Esophagus muscularis mucosa (tissue), 4 donors: ENCODE data around the gene CDK14. TPM values are rescaled to one million over a fixed set of nuclear protein-coding genes. Genes with fewer than 3 reads are reported as not detected.

ENCODE experiments used
- DNase-seq: peaks from one replicate; pipeline ENCODE4 v3.0.0-alpha.2; 2017; ENCODE audit errors: extremely low spot score
- H3K27ac ChIP-seq, 4 donors: fragments of 200-600 bp; sonication (generic); replicated peaks in 1 of 4; 1 replicate in 3 of 4; 2 replicates in 1 of 4; pipeline ENCODE4 v1.5.1; 2016 to 2019; ENCODE audit warnings: mild to moderate bottlenecking in 1 of 4
- H3K27me3 ChIP-seq, 4 donors: fragments of 200-600 bp; sonication (generic); one replicate each; pipeline versions ENCODE4 v1.5.1 to v1.6.0; 2016 to 2019
- H3K36me3 ChIP-seq, 4 donors: fragments of 200-600 bp; sonication (generic); one replicate each; pipeline ENCODE4 v1.5.1; 2016 to 2019
- H3K4me1 ChIP-seq, 4 donors: fragments of 200-600 bp; sonication (generic); one replicate each; pipeline ENCODE4 v1.5.1; 2016 to 2019
- H3K4me3 ChIP-seq, 4 donors: fragments of 200-600 bp; sonication (generic); 1 replicate in 2 of 4; 2 replicates in 2 of 4; pipeline ENCODE4 v1.5.1; 2016 to 2019; ENCODE audit warnings: mild to moderate bottlenecking in 4 of 4, moderate library complexity in 1 of 4
- H3K9me3 ChIP-seq, 4 donors: fragments of 200-600 bp; sonication (generic); 1 replicate in 3 of 4; 2 replicates in 1 of 4; pipeline ENCODE4 v1.5.1; 2016 to 2019
- EP300 ChIP-seq: sonication (generic); formaldehyde crosslinking; IDR thresholded peaks from one replicate; pipeline ENCODE4 v1.6.1; 2017; ENCODE audit warnings: antibody characterized with exemption
- POLR2A ChIP-seq: fragments of 450-650 bp; IDR thresholded peaks from one replicate; pipeline ENCODE4 v1.6.1; 2017; ENCODE audit warnings: antibody characterized with exemption, moderate library complexity, mild to moderate bottlenecking, low read depth
- POLR2AphosphoS5 ChIP-seq, 2 donors: sonication (generic); formaldehyde crosslinking; IDR thresholded peaks; one replicate each; pipeline ENCODE4 v1.6.1; 2017; ENCODE audit warnings: antibody characterized with exemption in 2 of 2
- WGBS: methylation state at CpG from one replicate; pipeline ENCODE4 v1.1.5; 2018; 5-methylcytosine and 5-hydroxymethylcytosine counted together
- intact Hi-C: fragments of 100-400 bp; cut with DNase I; formaldehyde crosslinking; loops from one replicate; pipeline ENCODE4 v1.15.1; 2023
- total RNA-seq, 4 donors: library from RNA; depleted of rRNA; stranded (reverse); fragments of >200 nt; gene quantifications; one replicate each; pipeline versions ENCODE4 v1.1.0 to v1.2.1, GENCODE V29; 2016
- TF ChIP-seq, protein P1 (sequence below), 3 experiments: fragments of 200-600 bp in 2 of 3; fragments of 450-650 bp in 1 of 3; sonication (generic) in 2 of 3; IDR thresholded peaks; one replicate each; pipeline ENCODE4 v1.5.1; 2017 to 2019; ENCODE audit warnings: antibody characterized with exemption in 3 of 3, mild to moderate bottlenecking in 2 of 3, moderate library complexity in 1 of 3

CDK14 gene
- total RNA-seq, 4 donors from 2014 or later, result 9.6 to 17.7 (median 14.3) TPM

DNA sequence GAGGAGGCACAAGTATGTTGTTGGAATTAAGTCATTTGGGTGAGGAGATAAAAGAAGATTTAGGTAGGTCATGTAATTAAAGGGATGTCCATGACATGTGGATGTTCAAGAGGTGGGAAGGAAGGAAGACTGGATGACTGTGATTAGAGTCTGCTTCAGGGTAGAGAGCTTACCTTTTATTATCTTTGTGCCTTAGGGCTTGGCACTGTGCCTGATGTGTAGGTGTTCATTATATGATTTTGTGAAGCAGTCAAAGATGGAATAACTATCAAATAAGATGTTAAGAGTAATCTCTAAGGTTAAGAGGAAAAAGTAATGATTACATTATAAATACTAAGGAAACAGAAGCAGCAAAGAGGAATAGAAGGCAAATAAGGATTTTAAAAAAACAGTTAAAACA, 97.8 kb downstream of the CDK14 start:
- TF ChIP-seq POLR2AphosphoS5 (IDR thresholded peaks at IDR 0.05), result no peak
- no peak for TF ChIP-seq POLR2A
- TF ChIP-seq, protein P1, sequence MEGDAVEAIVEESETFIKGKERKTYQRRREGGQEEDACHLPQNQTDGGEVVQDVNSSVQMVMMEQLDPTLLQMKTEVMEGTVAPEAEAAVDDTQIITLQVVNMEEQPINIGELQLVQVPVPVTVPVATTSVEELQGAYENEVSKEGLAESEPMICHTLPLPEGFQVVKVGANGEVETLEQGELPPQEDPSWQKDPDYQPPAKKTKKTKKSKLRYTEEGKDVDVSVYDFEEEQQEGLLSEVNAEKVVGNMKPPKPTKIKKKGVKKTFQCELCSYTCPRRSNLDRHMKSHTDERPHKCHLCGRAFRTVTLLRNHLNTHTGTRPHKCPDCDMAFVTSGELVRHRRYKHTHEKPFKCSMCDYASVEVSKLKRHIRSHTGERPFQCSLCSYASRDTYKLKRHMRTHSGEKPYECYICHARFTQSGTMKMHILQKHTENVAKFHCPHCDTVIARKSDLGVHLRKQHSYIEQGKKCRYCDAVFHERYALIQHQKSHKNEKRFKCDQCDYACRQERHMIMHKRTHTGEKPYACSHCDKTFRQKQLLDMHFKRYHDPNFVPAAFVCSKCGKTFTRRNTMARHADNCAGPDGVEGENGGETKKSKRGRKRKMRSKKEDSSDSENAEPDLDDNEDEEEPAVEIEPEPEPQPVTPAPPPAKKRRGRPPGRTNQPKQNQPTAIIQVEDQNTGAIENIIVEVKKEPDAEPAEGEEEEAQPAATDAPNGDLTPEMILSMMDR (IDR thresholded peaks at IDR 0.05), result no peak
- no peak for TF ChIP-seq EP300
- intact Hi-C loops, result no loop called here

GRCh38 chr7:90698616-90699015, 102.5 kb downstream of the CDK14 start:
- Histone ChIP-seq H3K4me1 (peaks cover 20 to 22% (median 21%) of the 10 kb centered on the region in 4 donors), H3K27ac (no peak overlapping the region), H3K4me3 (no peak overlapping the region), H3K36me3 (no peaks in the 10 kb centered on the region), H3K9me3 (no peaks in the 10 kb centered on the region), H3K27me3 (no peaks in the 10 kb centered on the region)
- TF ChIP-seq POLR2AphosphoS5 (IDR thresholded peaks at IDR 0.05) (no peak), POLR2A (no peak), EP300 (no peak)
- TF ChIP-seq, protein P1 (IDR thresholded peaks at IDR 0.05), result no peak
- WGBS, result 33% methylated on average over 2 of the region's 2 CpGs
- no peak for DNase-seq
- intact Hi-C loops, result no loop called here

More for the DNA sequence above, 97.8 kb downstream of the CDK14 start:
- no peaks in the 10 kb centered on the region for H3K36me3 ChIP-seq
- H3K9me3 ChIP-seq, result no peaks in the 10 kb centered on the region
- H3K27ac ChIP-seq, result no peak overlapping the region
- no peaks in the 10 kb centered on the region for H3K27me3 ChIP-seq
- DNase-seq, result no peak
- peaks cover 2 to 14% (median 8%) of the 10 kb centered on the region in 4 donors for H3K4me1 ChIP-seq
- H3K4me3 ChIP-seq, result no peak overlapping the region

DNA sequence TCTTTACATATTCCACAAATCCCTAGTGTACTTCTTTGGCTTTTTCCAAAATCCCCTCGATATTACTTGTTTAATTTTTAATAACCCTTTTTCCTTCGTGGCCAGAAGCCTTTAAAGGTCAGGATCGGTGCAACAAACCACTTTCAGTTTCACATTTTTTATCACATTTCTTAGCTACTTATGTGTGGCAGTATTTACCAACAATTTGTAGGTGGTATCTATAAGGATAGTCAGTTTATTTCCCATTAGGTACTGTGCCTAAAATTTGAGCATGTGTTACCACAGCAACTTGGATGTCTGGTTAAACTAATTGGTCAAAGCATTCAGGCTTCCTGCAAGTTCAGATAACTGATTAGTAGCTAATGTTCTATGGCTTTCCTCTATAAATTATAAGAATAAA, 104.9 kb downstream of the CDK14 start:
- 49% methylated on average over 3 of the region's 3 CpGs for WGBS
- Histone ChIP-seq H3K9me3 (no peaks in the 10 kb centered on the region), H3K36me3 (no peaks in the 10 kb centered on the region), H3K27me3 (no peaks in the 10 kb centered on the region), H3K4me1 (peaks cover 23 to 29% (median 25%) of the 10 kb centered on the region in 4 donors), H3K4me3 (peak overlapping the region; percentile 25 to 42 (median 34)), H3K27ac (peak overlapping the region in 2 of 4 donors; percentile 19 to 29)
- intact Hi-C loops, result loop anchor here (10.0 kb wide), 1 partner anchor 334 kb away; no protein-coding TSS in a partner anchor
- TF ChIP-seq EP300 (no peak), POLR2A (no peak), POLR2AphosphoS5 (IDR thresholded peaks at IDR 0.05) (no peak)
- TF ChIP-seq, protein P1 (IDR thresholded peaks at IDR 0.05), result no peak
- DNase-seq, result no peak

- WGBS, result 69% methylated on average over 6 of the region's 6 CpGs
- intact Hi-C loops, result loop anchor here (10.0 kb wide), 1 partner anchor 333 kb away; no protein-coding TSS in a partner anchor
- no peak overlapping the region for H3K27ac ChIP-seq
- peaks cover 29 to 35% (median 30%) of the 10 kb centered on the region in 4 donors for H3K4me1 ChIP-seq
- H3K9me3 ChIP-seq, result no peaks in the 10 kb centered on the region
- H3K27me3 ChIP-seq, result no peaks in the 10 kb centered on the region
- TF ChIP-seq, protein P1 (IDR thresholded peaks at IDR 0.05), result no peak
- TF ChIP-seq EP300 (no peak), POLR2AphosphoS5 (IDR thresholded peaks at IDR 0.05) (no peak), POLR2A (no peak)
- no peak for DNase-seq
- peak overlapping the region in 3 of 4 donors; percentile 24 to 36 (median 32) for H3K4me3 ChIP-seq
- no peaks in the 10 kb centered on the region for H3K36me3 ChIP-seq
Measured at GRCh38 chr7:90701771-90702170, 105.7 kb downstream of the CDK14 start.

DNA sequence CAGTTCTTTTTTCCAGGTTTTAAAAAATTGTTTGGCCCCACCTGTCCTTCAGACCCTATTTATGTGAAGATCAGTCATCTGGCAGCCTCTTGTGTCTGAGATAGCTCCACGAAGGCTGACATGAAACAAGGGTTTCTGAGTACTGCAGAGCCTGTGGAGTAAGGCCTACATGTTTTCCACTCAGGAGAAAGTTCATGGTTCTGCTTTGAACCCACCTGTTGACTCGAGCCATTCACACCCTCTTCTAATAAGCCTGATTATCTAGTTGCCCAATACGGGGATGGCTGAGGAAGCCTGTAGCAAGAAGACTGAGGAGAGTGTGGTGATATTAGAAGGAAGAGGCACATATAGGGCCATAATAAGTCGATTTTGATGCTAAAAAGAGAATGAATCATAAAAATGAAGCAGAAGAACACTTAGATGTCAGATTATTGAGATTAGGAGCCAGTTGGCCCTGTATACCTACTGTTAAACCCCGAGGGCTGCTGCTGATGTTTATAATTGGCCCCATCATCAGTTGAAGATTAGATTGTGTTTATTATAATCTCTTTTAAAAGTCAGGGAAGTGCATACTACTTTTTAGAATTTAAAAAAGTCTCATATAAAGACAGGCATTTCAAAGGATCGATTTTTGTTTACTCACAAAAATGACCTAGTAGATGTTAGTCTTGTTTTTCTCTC, 109.4 kb downstream of the CDK14 start:
- peaks cover 29 to 41% (median 34%) of the 10 kb centered on the region in 4 donors for H3K4me1 ChIP-seq
- 57% methylated on average over 6 of the region's 6 CpGs for WGBS
- DNase-seq, result no peak
- H3K36me3 ChIP-seq, result no peaks in the 10 kb centered on the region
- intact Hi-C loops, result loop anchor here (10.0 kb wide), 1 partner anchor 329 kb away; no protein-coding TSS in a partner anchor
- H3K4me3 ChIP-seq, result no peak overlapping the region
- no peak overlapping the region for H3K27ac ChIP-seq
- H3K9me3 ChIP-seq, result no peaks in the 10 kb centered on the region
- no peaks in the 10 kb centered on the region for H3K27me3 ChIP-seq
- TF ChIP-seq, protein P1 (IDR thresholded peaks at IDR 0.05), result no peak
- TF ChIP-seq POLR2A (no peak), POLR2AphosphoS5 (IDR thresholded peaks at IDR 0.05) (no peak), EP300 (no peak)
